HEK293 (cell line): ENCODE data around the gene KRTCAP2.

ENCODE experiments used
- CTCF ChIA-PET: fragments of 350-600 bp; formaldehyde crosslinking; extraction: SDS; loops from one replicate; lab custom pipeline; 2021; ENCODE audit warnings: antibody characterized with exemption; lab: Yijun Ruan, JAX
- POLR2A ChIA-PET: fragments of 300-600 bp; formaldehyde crosslinking; extraction: SDS; loops from one replicate; lab custom pipeline; 2020; ENCODE audit warnings: antibody characterized with exemption, inconsistent platforms; lab: Yijun Ruan, JAX
- H3K27ac ChIP-seq: fragments of 200-500 bp; sonication (Bioruptor generic); 2 replicates; pipeline ENCODE4 v1.5.1; 2014; ENCODE audit warnings: low read depth, low read length, control low read depth, inconsistent platforms; ENCODE audit errors: extremely low read depth
- H3K36me3 ChIP-seq, 2 experiments: fragments of 200-500 bp in 1 of 2; sonication (Bioruptor generic) in 1 of 2; 1 replicate in 1 of 2; 2 replicates in 1 of 2; pipeline ENCODE4 v1.5.1; 2014 to 2017; ENCODE audit warnings: inconsistent platforms in 2 of 2, low read length in 2 of 2; ENCODE audit not compliant: control insufficient read depth in 2 of 2, insufficient read depth in 1 of 2
- H3K4me1 ChIP-seq: fragments of 200-500 bp; sonication (Bioruptor generic); 2 replicates; pipeline ENCODE4 v1.5.1; 2014; ENCODE audit warnings: mild to moderate bottlenecking, low read length, inconsistent platforms; ENCODE audit not compliant: control insufficient read depth, insufficient read depth
- H3K4me3 ChIP-seq: 2 replicates; pipeline ENCODE4 v1.5.1; 2011; ENCODE audit warnings: low read depth, mild to moderate bottlenecking, control low read depth, low read length, moderate library complexity
- H3K9me3 ChIP-seq: fragments of 200-500 bp; sonication (Bioruptor generic); 2 replicates; pipeline ENCODE4 v1.5.1; 2014; ENCODE audit warnings: low read depth, low read length, inconsistent platforms; ENCODE audit not compliant: control insufficient read depth, insufficient read depth
- GLI4 ChIP-seq: fragments of 450-650 bp; formaldehyde crosslinking; IDR thresholded peaks from 2 replicates; pipeline ENCODE4 v1.5.1; 2016; ENCODE audit warnings: missing biosample characterization, missing genetic modification characterization
- IKZF3 ChIP-seq: fragments of 450-650 bp; IDR thresholded peaks from 2 replicates; pipeline ENCODE4 v1.5.0; 2018; ENCODE audit warnings: missing biosample characterization, mild to moderate bottlenecking, missing genetic modification characterization, moderate library complexity
- OSR2 ChIP-seq: fragments of 450-650 bp; formaldehyde crosslinking; IDR thresholded peaks from 2 replicates; pipeline ENCODE4 v1.5.1; 2016; ENCODE audit warnings: missing biosample characterization, missing genetic modification characterization
- OVOL3 ChIP-seq: fragments of 450-650 bp; formaldehyde crosslinking; IDR thresholded peaks from 2 replicates; pipeline ENCODE4 v1.5.1; 2016; ENCODE audit warnings: missing biosample characterization, missing genetic modification characterization
- ZEB2 ChIP-seq: fragments of 450-650 bp; formaldehyde crosslinking; IDR thresholded peaks from 2 replicates; pipeline ENCODE4 v1.5.1; 2016; ENCODE audit warnings: missing biosample characterization, missing genetic modification characterization
- ZIC2 ChIP-seq: fragments of 450-650 bp; formaldehyde crosslinking; IDR thresholded peaks from 2 replicates; pipeline ENCODE4 v1.5.1; 2016; ENCODE audit warnings: missing biosample characterization, missing genetic modification characterization
- ZNF112 ChIP-seq: fragments of 450-650 bp; formaldehyde crosslinking; IDR thresholded peaks from 2 replicates; pipeline ENCODE4 v1.5.0; 2017; ENCODE audit warnings: missing biosample characterization, missing genetic modification characterization
- ZNF114 ChIP-seq: fragments of 450-650 bp; formaldehyde crosslinking; IDR thresholded peaks from 2 replicates; pipeline ENCODE4 v1.5.0; 2017; ENCODE audit warnings: missing biosample characterization, missing genetic modification characterization
- ZNF169 ChIP-seq: fragments of 450-650 bp; formaldehyde crosslinking; IDR thresholded peaks from 2 replicates; pipeline ENCODE4 v1.5.1; 2016; ENCODE audit warnings: missing biosample characterization, missing genetic modification characterization
- ZNF175 ChIP-seq: fragments of 450-650 bp; formaldehyde crosslinking; IDR thresholded peaks from 2 replicates; pipeline ENCODE4 v1.5.1; 2016; ENCODE audit warnings: missing biosample characterization, missing genetic modification characterization
- ZNF184 ChIP-seq: fragments of 450-650 bp; IDR thresholded peaks from 2 replicates; pipeline ENCODE4 v1.5.1; 2018; ENCODE audit warnings: missing biosample characterization, mild to moderate bottlenecking, missing genetic modification characterization
- ZNF2 ChIP-seq: fragments of 450-650 bp; formaldehyde crosslinking; IDR thresholded peaks from 2 replicates; pipeline ENCODE4 v1.5.1; 2016; ENCODE audit warnings: missing biosample characterization, missing genetic modification characterization
- ZNF202 ChIP-seq: fragments of 450-650 bp; formaldehyde crosslinking; IDR thresholded peaks from 2 replicates; pipeline ENCODE4 v1.5.1; 2016; ENCODE audit warnings: missing biosample characterization, missing genetic modification characterization, borderline replicate concordance
- ZNF221 ChIP-seq: fragments of 450-650 bp; formaldehyde crosslinking; IDR thresholded peaks from 2 replicates; pipeline ENCODE4 v1.5.1; 2017; ENCODE audit warnings: missing biosample characterization, missing genetic modification characterization, borderline replicate concordance
- ZNF292 ChIP-seq: fragments of 450-650 bp; formaldehyde crosslinking; IDR thresholded peaks from 2 replicates; pipeline ENCODE4 v1.5.1; 2016; ENCODE audit warnings: low read depth, missing biosample characterization, missing genetic modification characterization, borderline replicate concordance
- ZNF335 ChIP-seq: fragments of 450-650 bp; formaldehyde crosslinking; conservative IDR thresholded peaks from 2 replicates; pipeline ENCODE4 v1.5.1; 2016; ENCODE audit warnings: missing biosample characterization, missing genetic modification characterization
- ZNF341 ChIP-seq: fragments of 450-650 bp; formaldehyde crosslinking; IDR thresholded peaks from 2 replicates; pipeline ENCODE4; 2016; ENCODE audit warnings: low read depth, missing biosample characterization, missing genetic modification characterization
- ZNF350 ChIP-seq: fragments of 450-650 bp; formaldehyde crosslinking; IDR thresholded peaks from 2 replicates; pipeline ENCODE4 v1.5.0; 2017; ENCODE audit warnings: missing biosample characterization, mild to moderate bottlenecking, missing genetic modification characterization
- ZNF354C ChIP-seq: fragments of 450-650 bp; formaldehyde crosslinking; IDR thresholded peaks from 2 replicates; pipeline ENCODE4 v1.5.1; 2016; ENCODE audit warnings: missing biosample characterization, missing genetic modification characterization, low read depth, borderline replicate concordance
- ZNF404 ChIP-seq: fragments of 450-650 bp; formaldehyde crosslinking; IDR thresholded peaks from 2 replicates; pipeline ENCODE4 v1.5.1; 2017; ENCODE audit warnings: missing biosample characterization, missing genetic modification characterization
- ZNF416 ChIP-seq: fragments of 450-650 bp; formaldehyde crosslinking; IDR thresholded peaks from 2 replicates; pipeline ENCODE4 v1.5.1; 2016; ENCODE audit warnings: missing biosample characterization, missing genetic modification characterization
- ZNF433 ChIP-seq: fragments of 450-650 bp; formaldehyde crosslinking; IDR thresholded peaks from 2 replicates; pipeline ENCODE4 v1.5.1; 2016; ENCODE audit warnings: missing biosample characterization, missing genetic modification characterization, low read depth
- ZNF48 ChIP-seq: fragments of 450-650 bp; formaldehyde crosslinking; IDR thresholded peaks from 2 replicates; pipeline ENCODE4 v1.5.1; 2016; ENCODE audit warnings: missing biosample characterization, missing genetic modification characterization
- ZNF560 ChIP-seq: fragments of 450-650 bp; formaldehyde crosslinking; IDR thresholded peaks from 2 replicates; pipeline ENCODE4 v1.5.1; 2017; ENCODE audit warnings: missing biosample characterization, missing genetic modification characterization, borderline replicate concordance
- ZNF585B ChIP-seq: fragments of 450-650 bp; formaldehyde crosslinking; IDR thresholded peaks from 2 replicates; pipeline ENCODE4 v1.5.1; 2016; ENCODE audit warnings: missing biosample characterization, missing genetic modification characterization
- ZNF624 ChIP-seq: fragments of 450-650 bp; formaldehyde crosslinking; IDR thresholded peaks from 2 replicates; pipeline ENCODE4 v1.5.1; 2017; ENCODE audit warnings: missing biosample characterization, missing genetic modification characterization
- ZNF654 ChIP-seq: fragments of 450-650 bp; formaldehyde crosslinking; IDR thresholded peaks from 2 replicates; pipeline ENCODE4 v1.5.1; 2016; ENCODE audit warnings: low read depth, missing biosample characterization, missing genetic modification characterization
- ZNF660 ChIP-seq: fragments of 450-650 bp; IDR thresholded peaks from 2 replicates; pipeline ENCODE4 v1.5.1; 2018; ENCODE audit warnings: missing biosample characterization, mild to moderate bottlenecking, missing genetic modification characterization
- ZNF664 ChIP-seq: fragments of 450-650 bp; formaldehyde crosslinking; IDR thresholded peaks from 2 replicates; pipeline ENCODE4 v1.5.1; 2016; ENCODE audit warnings: missing biosample characterization, missing genetic modification characterization
- ZNF707 ChIP-seq: fragments of 450-650 bp; formaldehyde crosslinking; IDR thresholded peaks from 2 replicates; pipeline ENCODE4 v1.5.1; 2016; ENCODE audit warnings: missing biosample characterization, missing genetic modification characterization
- ZNF76 ChIP-seq: fragments of 450-650 bp; formaldehyde crosslinking; IDR thresholded peaks from 2 replicates; pipeline ENCODE4; 2016; ENCODE audit warnings: low read depth, missing biosample characterization, missing genetic modification characterization, borderline replicate concordance
- ZNF777 ChIP-seq: fragments of 450-650 bp; formaldehyde crosslinking; IDR thresholded peaks from 2 replicates; pipeline ENCODE4 v1.5.1; 2017; ENCODE audit warnings: missing biosample characterization, missing genetic modification characterization, borderline replicate concordance
- ZNF837 ChIP-seq: fragments of 450-650 bp; formaldehyde crosslinking; IDR thresholded peaks from 2 replicates; pipeline ENCODE4 v1.5.1; 2016; ENCODE audit warnings: missing biosample characterization, missing genetic modification characterization
- TF ChIP-seq, protein P1 (sequence below): fragments of 450-650 bp; formaldehyde crosslinking; IDR thresholded peaks from 2 replicates; pipeline ENCODE4 v1.5.1; 2017; ENCODE audit warnings: missing biosample characterization, missing genetic modification characterization
- TF ChIP-seq, protein P2 (sequence below): fragments of 450-650 bp; formaldehyde crosslinking; IDR thresholded peaks from 2 replicates; pipeline ENCODE4 v1.5.1; 2016; ENCODE audit warnings: missing biosample characterization, missing genetic modification characterization

Gene KRTCAP2

DNA sequence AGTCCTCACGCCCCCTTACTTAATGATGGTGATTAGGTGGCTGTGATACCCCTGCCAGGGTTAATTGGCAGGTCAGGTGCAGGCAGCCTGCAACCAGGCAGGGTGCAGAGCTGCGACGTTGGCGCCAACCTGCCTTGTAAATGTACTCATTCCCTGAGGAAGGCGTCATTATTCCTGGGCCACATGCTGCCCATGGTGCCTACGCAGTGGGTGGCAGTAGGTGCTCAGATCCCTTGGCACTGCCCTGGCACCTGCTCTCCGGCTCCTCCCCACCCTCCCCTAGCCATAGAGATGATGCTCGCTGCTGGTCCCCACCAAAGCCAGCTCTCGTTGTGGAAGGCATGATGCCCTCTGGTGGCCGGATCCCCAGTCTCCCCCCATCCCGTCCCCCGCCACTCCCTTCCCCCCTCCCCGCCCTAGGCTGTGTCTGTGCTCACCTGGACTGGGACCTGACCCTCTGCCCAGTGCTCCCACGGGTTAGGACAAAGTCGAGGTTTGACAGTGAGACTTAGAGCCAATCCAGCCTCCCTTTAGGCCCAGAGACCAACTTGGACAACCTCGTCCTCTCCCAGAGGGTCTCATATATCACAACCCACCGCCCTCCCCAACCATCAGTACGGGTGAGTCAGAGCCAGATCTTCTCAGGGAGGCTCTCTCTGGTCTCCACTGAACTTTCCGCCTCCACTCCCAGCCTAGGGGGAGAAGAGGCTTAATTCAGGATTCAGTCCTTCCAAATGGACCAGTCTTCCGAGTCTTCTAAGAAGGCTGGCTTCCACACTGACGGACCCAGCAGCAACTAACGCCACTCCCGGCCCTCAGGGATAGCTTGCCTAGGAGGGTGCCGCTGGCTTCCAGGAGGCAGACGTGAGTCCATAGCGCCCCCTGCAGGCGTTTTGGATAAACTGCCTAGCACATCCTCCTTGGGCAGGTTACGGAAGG lies 5.7 kb downstream of the KRTCAP2 start:
- Histone ChIP-seq H3K27ac (no peak overlapping the region; the same call in 1 of the 2 replicates), H3K4me1 (no peaks in the 10 kb centered on the region; the same call in 1 of the 2 replicates), H3K9me3 (no peaks in the 10 kb centered on the region), H3K4me3 (peak overlapping the region; percentile 35), H3K36me3 (peaks cover 5 to 31% of the 10 kb centered on the region in 2 experiments; a peak in 2 of 3 replicates)
- CTCF ChIA-PET = interaction anchor here (0.6 to 12.2 kb wide), 29 partner anchors 10 to 743 kb away, joined by 3 to 439 read pairs (median 5); partner anchors contain the start of genes ADAM15, EFNA4, PMVK and SLC50A1
- POLR2A ChIA-PET = interaction anchor here (0.6 to 1.8 kb wide), 12 partner anchors 8 to 473 kb away, joined by 3 to 17 read pairs (median 5); partner anchors contain the start of genes ADAM15, DPM3 and SLC50A1
- no peak for TF ChIP-seq ZNF560 (tag by site-specific recombination)
- TF ChIP-seq ZNF837 (tag by site-specific recombination) = no peak
- no peak for TF ChIP-seq ZNF48 (tag by site-specific recombination)
- TF ChIP-seq ZNF202 = no peak
- TF ChIP-seq ZNF184 = no peak
- TF ChIP-seq ZNF76 (tag by site-specific recombination) = no peak
- TF ChIP-seq GLI4 (tag by site-specific recombination) = no peak
- TF ChIP-seq ZIC2 (tag by site-specific recombination) = peak; percentile 33; the same call in 1 of the 2 replicates
- TF ChIP-seq ZNF707 (tag by site-specific recombination) = no peak
- TF ChIP-seq ZNF585B = no peak
- TF ChIP-seq ZNF660 (tag by site-specific recombination) = peak; percentile 89
- TF ChIP-seq ZNF335 (tag by site-specific recombination) = peak; percentile 80
- TF ChIP-seq ZNF112 = no peak
- peak; percentile 90; the same call in 1 of the 2 replicates for TF ChIP-seq ZNF2 (tag by site-specific recombination)
- no peak for TF ChIP-seq ZNF433
- no peak for TF ChIP-seq OVOL3 (tag by site-specific recombination)
- peak; percentile 97 for TF ChIP-seq ZNF654
- no peak for TF ChIP-seq ZNF404
- 0 out of 2 replicates have a peak, but pooled peaks have one; percentile 25 for TF ChIP-seq ZNF341
- TF ChIP-seq ZNF664 (tag by site-specific recombination) = no peak
- no peak for TF ChIP-seq ZNF777 (tag by site-specific recombination)
- TF ChIP-seq, protein P1, sequence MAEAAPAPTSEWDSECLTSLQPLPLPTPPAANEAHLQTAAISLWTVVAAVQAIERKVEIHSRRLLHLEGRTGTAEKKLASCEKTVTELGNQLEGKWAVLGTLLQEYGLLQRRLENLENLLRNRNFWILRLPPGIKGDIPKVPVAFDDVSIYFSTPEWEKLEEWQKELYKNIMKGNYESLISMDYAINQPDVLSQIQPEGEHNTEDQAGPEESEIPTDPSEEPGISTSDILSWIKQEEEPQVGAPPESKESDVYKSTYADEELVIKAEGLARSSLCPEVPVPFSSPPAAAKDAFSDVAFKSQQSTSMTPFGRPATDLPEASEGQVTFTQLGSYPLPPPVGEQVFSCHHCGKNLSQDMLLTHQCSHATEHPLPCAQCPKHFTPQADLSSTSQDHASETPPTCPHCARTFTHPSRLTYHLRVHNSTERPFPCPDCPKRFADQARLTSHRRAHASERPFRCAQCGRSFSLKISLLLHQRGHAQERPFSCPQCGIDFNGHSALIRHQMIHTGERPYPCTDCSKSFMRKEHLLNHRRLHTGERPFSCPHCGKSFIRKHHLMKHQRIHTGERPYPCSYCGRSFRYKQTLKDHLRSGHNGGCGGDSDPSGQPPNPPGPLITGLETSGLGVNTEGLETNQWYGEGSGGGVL (tag by site-specific recombination) = 0 out of 2 replicates have a peak, but pooled peaks have one; percentile 27
- TF ChIP-seq IKZF3 (tag by site-specific recombination) = peak; percentile 66
- no peak for TF ChIP-seq ZNF221
- TF ChIP-seq OSR2 (tag by site-specific recombination) = no peak
- no peak for TF ChIP-seq ZNF624
- TF ChIP-seq ZNF354C (tag by site-specific recombination) = no peak
- no peak for TF ChIP-seq ZNF169
- TF ChIP-seq ZNF416 (tag by site-specific recombination) = no peak
- TF ChIP-seq, protein P2, sequence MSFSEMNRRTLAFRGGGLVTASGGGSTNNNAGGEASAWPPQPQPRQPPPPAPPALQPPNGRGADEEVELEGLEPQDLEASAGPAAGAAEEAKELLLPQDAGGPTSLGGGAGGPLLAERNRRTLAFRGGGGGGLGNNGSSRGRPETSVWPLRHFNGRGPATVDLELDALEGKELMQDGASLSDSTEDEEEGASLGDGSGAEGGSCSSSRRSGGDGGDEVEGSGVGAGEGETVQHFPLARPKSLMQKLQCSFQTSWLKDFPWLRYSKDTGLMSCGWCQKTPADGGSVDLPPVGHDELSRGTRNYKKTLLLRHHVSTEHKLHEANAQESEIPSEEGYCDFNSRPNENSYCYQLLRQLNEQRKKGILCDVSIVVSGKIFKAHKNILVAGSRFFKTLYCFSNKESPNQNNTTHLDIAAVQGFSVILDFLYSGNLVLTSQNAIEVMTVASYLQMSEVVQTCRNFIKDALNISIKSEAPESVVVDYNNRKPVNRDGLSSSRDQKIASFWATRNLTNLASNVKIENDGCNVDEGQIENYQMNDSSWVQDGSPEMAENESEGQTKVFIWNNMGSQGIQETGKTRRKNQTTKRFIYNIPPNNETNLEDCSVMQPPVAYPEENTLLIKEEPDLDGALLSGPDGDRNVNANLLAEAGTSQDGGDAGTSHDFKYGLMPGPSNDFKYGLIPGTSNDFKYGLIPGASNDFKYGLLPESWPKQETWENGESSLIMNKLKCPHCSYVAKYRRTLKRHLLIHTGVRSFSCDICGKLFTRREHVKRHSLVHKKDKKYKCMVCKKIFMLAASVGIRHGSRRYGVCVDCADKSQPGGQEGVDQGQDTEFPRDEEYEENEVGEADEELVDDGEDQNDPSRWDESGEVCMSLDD (tag by site-specific recombination) = no peak
- peak; percentile 36; the same call in 1 of the 2 replicates for TF ChIP-seq ZEB2 (tag by site-specific recombination)
- TF ChIP-seq ZNF350 (tag by site-specific recombination) = no peak
- TF ChIP-seq ZNF114 (tag by site-specific recombination) = no peak
- no peak for TF ChIP-seq ZNF292
- TF ChIP-seq ZNF175 (tag by site-specific recombination) = no peak
